ENCODE data around the gene CMA1.

The CMA1 gene

GRCh38 chr14:24465805-24466204 is 42.3 kb downstream of the CMA1 start:
- no peak for DNase-seq (ENCODE audit: low spot score)

DNA sequence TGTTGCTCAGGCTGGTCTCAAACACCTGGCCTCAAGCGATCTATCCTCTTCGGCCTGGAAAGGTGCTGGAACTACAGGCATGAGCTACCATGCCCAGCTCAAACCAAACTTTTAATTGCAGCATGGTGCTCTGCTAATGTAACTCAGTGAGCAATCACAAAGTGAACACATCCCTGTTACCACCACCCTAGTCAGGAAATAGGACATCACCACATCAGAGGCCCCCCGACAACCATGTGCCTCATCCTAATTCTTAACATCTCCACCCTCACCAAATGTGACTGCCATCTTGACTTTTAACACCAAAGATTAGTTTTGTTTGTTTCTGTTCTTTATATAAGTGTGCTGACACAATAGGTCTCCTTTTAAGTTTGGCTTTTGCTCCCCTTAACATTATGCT is 42.7 kb downstream of the CMA1 start:
- no peak for DNase-seq (ENCODE audit: low spot score)

- DNase-seq (ENCODE audit: low spot score) = no peak
Measured at GRCh38 chr14:24463884-24464785, 43.9 kb downstream of the CMA1 start.

DNA sequence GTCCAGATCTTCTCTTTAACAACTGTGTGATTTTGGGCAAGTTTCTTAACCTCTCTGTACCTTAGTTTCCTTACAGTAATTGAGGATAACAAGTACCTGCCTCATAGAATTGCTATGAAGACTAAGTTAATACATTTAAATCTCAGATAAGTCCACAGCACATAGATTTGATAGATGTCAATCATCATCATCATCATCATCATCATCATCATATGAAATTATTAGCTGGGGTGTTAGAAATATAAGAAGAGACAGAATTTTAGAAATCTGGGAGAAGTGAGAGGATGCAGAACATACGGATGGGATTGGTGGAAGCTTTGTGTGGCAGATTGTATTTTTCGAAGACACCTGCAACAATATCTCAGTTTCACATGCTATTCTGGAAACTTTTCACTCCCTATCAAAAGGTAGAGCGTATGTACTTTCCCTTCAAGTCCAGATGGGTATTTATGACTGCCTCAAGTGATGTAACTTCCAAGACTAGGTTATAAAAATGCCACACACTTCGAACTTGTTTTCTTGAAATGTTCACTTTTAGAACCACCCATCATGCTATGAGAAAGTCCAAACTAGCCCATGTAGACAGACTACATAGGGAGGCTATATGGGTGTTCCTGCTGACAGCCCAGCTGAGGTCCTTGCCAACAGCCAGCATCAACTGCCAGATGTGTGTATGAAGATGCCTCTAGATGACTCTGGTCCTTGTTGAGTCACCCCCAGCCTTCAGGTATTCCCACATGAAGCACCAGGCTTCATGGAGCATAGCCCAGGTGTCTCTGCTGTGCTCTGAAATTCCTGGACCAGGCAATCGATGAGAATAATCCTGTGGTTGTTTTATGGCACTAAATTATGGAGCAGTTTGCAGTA is 44.8 kb downstream of the CMA1 start:
- DNase-seq (ENCODE audit: low spot score) = no peak

DNA sequence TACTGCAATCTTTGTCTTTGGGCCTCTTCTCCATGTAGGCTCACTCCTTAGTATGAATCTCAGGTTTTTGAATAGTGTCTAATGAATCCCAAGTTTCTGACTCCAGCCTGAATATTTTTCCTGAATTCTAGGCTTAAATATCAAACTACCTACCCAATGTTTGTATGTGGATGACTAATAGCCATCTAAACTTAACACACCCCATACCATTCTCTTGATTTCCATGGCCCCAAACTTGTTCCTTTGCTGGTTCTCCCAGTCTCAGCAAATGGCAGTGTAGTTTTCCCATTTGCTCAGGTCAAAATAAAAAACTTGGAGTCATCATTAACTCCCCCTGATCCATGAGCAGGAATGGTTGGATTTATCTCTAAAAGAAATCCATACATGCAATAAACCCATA is 46.7 kb downstream of the CMA1 start:
- DNase-seq (ENCODE audit: low spot score) = no peak

GRCh38 chr14:24459331-24459730 is 48.7 kb downstream of the CMA1 start:
- DNase-seq (ENCODE audit: low spot score) = no peak

GRCh38 chr14:24458736-24459135 is 49.3 kb downstream of the CMA1 start:
- no peak for DNase-seq (ENCODE audit: low spot score)

- DNase-seq (ENCODE audit: low spot score) = no peak
Measured at GRCh38 chr14:24456980-24457379, 51.1 kb downstream of the CMA1 start.
